BLaER1 treated with 17β-estradiol and CSF1 and Interleukin-3, amounts not matched to agents 10 nM and 100 nM (cell line): ENCODE results near the gene SSX2IP.
"Not testable (repeated sequence)": the region's sequence is repeated elsewhere in the genome, so short reads cannot be mapped to it uniquely, and the experiment has no call there.

Experiments
- H3K27ac ChIP-seq, 11 experiments: shearing (Covaris generic); formaldehyde crosslinking; 2 replicates each; pipeline ENCODE4 v1.8.1; 2022
- H3K27me3 ChIP-seq, 11 experiments: shearing (Covaris generic); formaldehyde crosslinking; 2 replicates each; pipeline ENCODE4 v1.8.1; 2022
- H3K36me3 ChIP-seq, 11 experiments: shearing (Covaris generic); formaldehyde crosslinking; 2 replicates each; pipeline ENCODE4 v1.8.1; 2022
- H3K4me1 ChIP-seq, 10 experiments: shearing (Covaris generic); formaldehyde crosslinking; 2 replicates each; pipeline ENCODE4 v1.8.1; 2022
- H3K4me2 ChIP-seq, 11 experiments: shearing (Covaris generic); formaldehyde crosslinking; 2 replicates each; pipeline ENCODE4 v1.8.1; 2022
- H3K4me3 ChIP-seq, 10 experiments: shearing (Covaris generic); formaldehyde crosslinking; 2 replicates each; pipeline ENCODE4 v1.8.1; 2022
- H3K9ac ChIP-seq, 11 experiments: shearing (Covaris generic); formaldehyde crosslinking; 2 replicates each; pipeline ENCODE4 v1.8.1; 2022
- H3K9me3 ChIP-seq, 11 experiments: shearing (Covaris generic); formaldehyde crosslinking; replicated peaks in 1 of 11; 2 replicates each; pipeline ENCODE4 v1.8.1; 2022
- H4K20me1 ChIP-seq, 11 experiments: shearing (Covaris generic); formaldehyde crosslinking; 2 replicates each; pipeline ENCODE4 v1.8.1; 2022
- Cebpa-rat ChIP-seq, 11 experiments: shearing (Covaris generic); IDR thresholded peaks; 2 replicates each; pipeline ENCODE4 v1.8.1; 2022

SSX2IP gene, protein sequence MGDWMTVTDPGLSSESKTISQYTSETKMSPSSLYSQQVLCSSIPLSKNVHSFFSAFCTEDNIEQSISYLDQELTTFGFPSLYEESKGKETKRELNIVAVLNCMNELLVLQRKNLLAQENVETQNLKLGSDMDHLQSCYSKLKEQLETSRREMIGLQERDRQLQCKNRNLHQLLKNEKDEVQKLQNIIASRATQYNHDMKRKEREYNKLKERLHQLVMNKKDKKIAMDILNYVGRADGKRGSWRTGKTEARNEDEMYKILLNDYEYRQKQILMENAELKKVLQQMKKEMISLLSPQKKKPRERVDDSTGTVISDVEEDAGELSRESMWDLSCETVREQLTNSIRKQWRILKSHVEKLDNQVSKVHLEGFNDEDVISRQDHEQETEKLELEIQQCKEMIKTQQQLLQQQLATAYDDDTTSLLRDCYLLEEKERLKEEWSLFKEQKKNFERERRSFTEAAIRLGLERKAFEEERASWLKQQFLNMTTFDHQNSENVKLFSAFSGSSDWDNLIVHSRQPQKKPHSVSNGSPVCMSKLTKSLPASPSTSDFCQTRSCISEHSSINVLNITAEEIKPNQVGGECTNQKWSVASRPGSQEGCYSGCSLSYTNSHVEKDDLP

GRCh38 chr1:84690397-84691121, at the start of gene SSX2IP:
TSS of gene SSX2IP (minus strand) at chr1:84690461. CDS start at chr1:84671219, 19,242 bp downstream.
- Histone ChIP-seq H3K36me3 (no peaks in the 10 kb centered on the region), H3K9ac (peak within 1 kb of the TSS; percentile 72 to 85 (median 80)), H3K4me2 (peak within 1 kb of the TSS; percentile 80 to 92 (median 89)), H3K4me1 (peaks cover 40 to 53% (median 48%) of the 10 kb centered on the region in 10 experiments), H3K27ac (peak within 1 kb of the TSS in 10 of 11 experiments; percentile 59 to 80 (median 77); a peak in 20 of 22 replicates), H3K9me3 (peaks cover 0 to 11% (median 8%) of the 10 kb centered on the region in 11 experiments; a peak in 12 of 22 replicates), H4K20me1 (no peaks in the 10 kb centered on the region), H3K4me3 (peak within 1 kb of the TSS; percentile 72 to 91 (median 80)), H3K27me3 (no peaks in the 10 kb centered on the region)
- TF ChIP-seq Cebpa-rat (IDR thresholded peaks at IDR 0.05): no peak

DNA sequence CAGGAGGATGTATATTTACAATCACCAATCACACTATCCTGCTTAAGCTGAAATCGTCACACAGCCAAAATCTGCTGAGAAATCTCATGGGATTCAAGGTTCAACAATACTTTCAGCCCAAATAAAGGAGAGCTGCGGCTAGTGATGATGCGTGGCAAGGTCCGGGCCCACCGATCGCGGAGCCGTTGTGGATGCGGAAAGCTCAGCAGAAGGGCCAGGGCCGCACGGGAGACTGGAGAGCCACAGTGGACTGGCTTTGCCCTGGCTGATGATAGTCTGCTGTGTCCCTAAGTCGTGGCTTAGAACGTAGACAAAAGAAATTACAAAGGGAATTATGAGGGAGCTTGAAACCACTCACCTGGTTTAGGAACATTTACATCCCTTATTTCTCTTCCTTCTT, 48.0 kb upstream of the SSX2IP start:
- no peaks in the 10 kb centered on the region for H3K36me3 ChIP-seq
- no peak overlapping the region for H3K9ac ChIP-seq
- H4K20me1 ChIP-seq: no peaks in the 10 kb centered on the region
- H3K27me3 ChIP-seq: no peaks in the 10 kb centered on the region
- no peaks in the 10 kb centered on the region for H3K9me3 ChIP-seq
- no peak overlapping the region for H3K4me2 ChIP-seq
- peaks cover 0 to 7% (median 0%) of the 10 kb centered on the region in 10 experiments; a peak in 1 of 20 replicates for H3K4me1 ChIP-seq
- H3K4me3 ChIP-seq: no peak overlapping the region
- H3K27ac ChIP-seq: no peak overlapping the region
- TF ChIP-seq Cebpa-rat (IDR thresholded peaks at IDR 0.05): no peak

DNA sequence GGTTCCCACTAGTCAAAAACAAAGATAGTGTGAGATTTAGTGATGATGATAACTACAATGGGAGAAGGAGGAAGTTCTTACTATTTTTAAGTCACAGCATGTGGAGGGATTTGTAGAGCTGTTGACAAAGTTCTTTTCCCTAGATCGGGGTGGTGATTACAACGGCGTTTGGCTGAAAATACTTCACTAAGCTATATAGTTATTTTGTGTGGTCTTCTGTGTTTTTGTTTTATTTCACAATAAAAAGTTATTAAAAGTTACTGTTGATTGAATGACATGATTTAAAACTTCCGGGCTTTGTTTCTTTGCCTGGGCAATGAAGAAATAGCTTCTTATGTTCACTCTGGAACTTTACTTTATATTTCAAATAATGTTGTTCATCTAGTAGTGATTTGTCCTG, 47.3 kb upstream of the SSX2IP start:
- Histone ChIP-seq H4K20me1 (no peaks in the 10 kb centered on the region), H3K4me3 (no peak overlapping the region), H3K9ac (no peak overlapping the region), H3K4me2 (no peak overlapping the region; a peak in 1 of 22 replicates), H3K4me1 (peaks cover 0 to 7% (median 0%) of the 10 kb centered on the region in 10 experiments; a peak in 1 of 20 replicates), H3K27ac (no peak overlapping the region), H3K36me3 (no peaks in the 10 kb centered on the region), H3K27me3 (no peaks in the 10 kb centered on the region), H3K9me3 (peaks cover 0 to 1% (median 0%) of the 10 kb centered on the region in 11 experiments; a peak in 4 of 22 replicates)
- TF ChIP-seq Cebpa-rat (IDR thresholded peaks at IDR 0.05): no peak

GRCh38 chr1:84736944-84737343, 46.7 kb upstream of the SSX2IP start:
- Histone ChIP-seq H3K4me1 (peaks cover 0 to 7% (median 0%) of the 10 kb centered on the region in 10 experiments; a peak in 1 of 20 replicates), H3K27ac (no peak overlapping the region), H3K36me3 (no peaks in the 10 kb centered on the region), H3K4me3 (no peak overlapping the region), H4K20me1 (no peaks in the 10 kb centered on the region), H3K9me3 (peaks cover 0 to 8% (median 5%) of the 10 kb centered on the region in 11 experiments; a peak in 10 of 22 replicates), H3K4me2 (no peak overlapping the region), H3K9ac (no peak overlapping the region), H3K27me3 (no peaks in the 10 kb centered on the region)
- TF ChIP-seq Cebpa-rat (IDR thresholded peaks at IDR 0.05): no peak

DNA sequence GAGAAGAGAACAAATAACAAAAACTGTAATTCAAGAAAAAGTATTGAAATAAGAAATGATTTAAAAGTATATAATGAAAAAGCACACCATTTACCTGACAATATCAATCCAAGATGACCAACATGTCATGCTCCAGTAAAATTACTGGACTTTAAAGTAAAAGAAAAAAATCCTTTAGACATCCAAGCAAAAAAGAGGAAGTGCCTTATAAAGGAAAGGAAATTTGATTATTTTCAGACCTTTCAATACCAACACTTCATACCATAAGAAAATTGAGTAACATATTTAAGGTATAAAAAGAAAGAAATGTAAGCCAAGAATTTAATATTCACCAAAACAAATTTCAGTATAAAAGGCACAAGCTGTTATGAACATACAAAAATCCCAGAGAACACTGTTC, 46.2 kb upstream of the SSX2IP start:
- Histone ChIP-seq H3K27me3 (no peaks in the 10 kb centered on the region), H3K4me1 (peaks cover 0 to 7% (median 0%) of the 10 kb centered on the region in 10 experiments; a peak in 1 of 20 replicates), H3K4me3 (no peak overlapping the region), H3K27ac (no peak overlapping the region), H4K20me1 (no peaks in the 10 kb centered on the region), H3K4me2 (no peak overlapping the region), H3K9me3 (peaks cover 3 to 13% (median 10%) of the 10 kb centered on the region in 11 experiments; a peak in 12 of 22 replicates), H3K36me3 (no peaks in the 10 kb centered on the region), H3K9ac (no peak overlapping the region)
- TF ChIP-seq Cebpa-rat (IDR thresholded peaks at IDR 0.05): no peak

DNA sequence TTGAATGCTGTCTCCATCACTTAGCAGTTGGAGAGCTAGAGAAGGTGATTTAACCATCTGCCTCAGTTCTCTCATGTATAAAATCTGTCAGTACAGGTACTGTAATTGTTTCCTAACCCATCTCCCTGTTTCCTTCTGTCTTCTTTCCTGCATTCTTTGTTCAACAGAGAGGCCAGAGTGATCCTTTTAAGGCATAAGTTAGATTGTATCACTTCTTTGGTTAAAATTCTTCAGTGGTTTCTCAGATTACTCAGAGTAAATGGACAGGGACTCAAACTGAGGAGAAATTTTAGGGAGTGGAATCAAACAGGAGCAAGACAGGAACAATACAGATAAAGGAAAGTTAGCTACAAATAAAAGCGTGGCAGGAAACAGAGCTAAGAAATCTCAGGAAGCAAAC, 45.2 kb upstream of the SSX2IP start:
- no peak overlapping the region for H3K9ac ChIP-seq
- TF ChIP-seq Cebpa-rat (IDR thresholded peaks at IDR 0.05): no peak
- H3K27me3 ChIP-seq: no peaks in the 10 kb centered on the region
- no peak overlapping the region for H3K27ac ChIP-seq
- peaks cover 0 to 7% (median 0%) of the 10 kb centered on the region in 10 experiments; a peak in 1 of 20 replicates for H3K4me1 ChIP-seq
- H3K36me3 ChIP-seq: no peaks in the 10 kb centered on the region
- no peak overlapping the region for H3K4me3 ChIP-seq
- no peaks in the 10 kb centered on the region for H4K20me1 ChIP-seq
- no peak overlapping the region for H3K4me2 ChIP-seq
- peaks cover 3 to 16% (median 11%) of the 10 kb centered on the region in 11 experiments; a peak in 12 of 22 replicates for H3K9me3 ChIP-seq

- Histone ChIP-seq H3K9me3 (peaks cover 3 to 16% (median 11%) of the 10 kb centered on the region in 11 experiments; a peak in 12 of 22 replicates), H3K4me1 (peaks cover 0 to 3% (median 0%) of the 10 kb centered on the region in 10 experiments; a peak in 1 of 20 replicates), H3K36me3 (no peaks in the 10 kb centered on the region), H3K9ac (no peak overlapping the region), H3K4me3 (no peak overlapping the region), H3K4me2 (no peak overlapping the region), H4K20me1 (no peaks in the 10 kb centered on the region), H3K27me3 (no peaks in the 10 kb centered on the region), H3K27ac (no peak overlapping the region)
- TF ChIP-seq Cebpa-rat (IDR thresholded peaks at IDR 0.05): no peak
Observed at GRCh38 chr1:84732520-84732919, 42.3 kb upstream of the SSX2IP start.

DNA sequence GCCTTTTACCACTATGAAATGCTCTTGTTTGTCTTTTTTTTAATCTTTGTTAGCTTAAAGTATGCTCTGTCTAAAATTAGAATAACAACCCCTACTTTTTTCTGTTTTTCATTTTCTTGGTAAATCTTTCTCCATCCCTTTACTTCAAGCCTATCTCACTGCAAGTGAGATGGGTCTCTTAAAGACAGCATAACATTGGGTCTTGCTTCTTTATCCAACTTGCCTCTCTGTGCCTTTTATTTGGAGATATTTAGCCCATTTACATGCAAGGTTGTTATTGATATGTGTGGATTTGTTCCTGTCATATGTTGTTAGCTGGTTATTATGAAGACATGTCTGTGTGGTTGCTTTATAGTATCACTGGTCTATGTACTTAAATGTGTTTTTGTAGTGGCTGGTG, 41.3 kb upstream of the SSX2IP start:
- Histone ChIP-seq H3K4me3 (no peak overlapping the region), H4K20me1 (no peaks in the 10 kb centered on the region), H3K9me3 (peaks cover 3 to 16% (median 11%) of the 10 kb centered on the region in 11 experiments; a peak in 12 of 22 replicates), H3K4me2 (no peak overlapping the region), H3K4me1 (no peaks in the 10 kb centered on the region), H3K9ac (no peak overlapping the region), H3K27me3 (no peaks in the 10 kb centered on the region), H3K36me3 (no peaks in the 10 kb centered on the region), H3K27ac (no peak overlapping the region)
- no peak for TF ChIP-seq Cebpa-rat (IDR thresholded peaks at IDR 0.05)

DNA sequence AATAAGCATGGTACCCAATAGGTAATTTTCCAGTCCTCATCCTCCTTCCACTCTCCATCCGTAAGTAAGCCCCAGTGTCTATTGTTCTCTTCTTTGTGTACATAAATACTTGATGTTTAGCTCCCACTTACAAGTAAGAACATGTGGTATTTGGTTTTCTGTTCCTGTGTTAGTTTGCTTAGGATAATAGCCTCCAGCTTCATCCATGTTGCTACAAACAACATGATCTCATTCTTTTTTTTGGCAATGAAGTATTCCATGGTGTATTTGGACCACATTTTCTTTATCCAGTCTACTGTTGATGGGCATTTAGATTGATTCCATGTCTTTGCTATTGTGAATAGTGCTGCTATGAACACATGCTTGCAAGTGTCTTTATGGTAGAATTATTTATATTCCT, 37.5 kb upstream of the SSX2IP start:
- H3K9ac ChIP-seq, H3K4me1 ChIP-seq, H4K20me1 ChIP-seq, H3K4me2 ChIP-seq, H3K27ac ChIP-seq, H3K27me3 ChIP-seq, H3K4me3 ChIP-seq, H3K36me3 ChIP-seq: not testable (repeated sequence)
- H3K9me3 ChIP-seq: peaks cover 3 to 22% (median 14%) of the 10 kb centered on the region in 11 experiments; a peak in 13 of 22 replicates
